Smooth muscle cell (in vitro differentiated cells): ENCODE measurements around the gene THSD4. TPM values are rescaled to one million over a fixed set of nuclear protein-coding genes. Genes with fewer than 3 reads are reported as not detected.

ENCODE experiments used
- DNase-seq: peaks from one replicate; lab custom pipeline; 2025; ENCODE audit not compliant: unreplicated experiment; lab: John Stamatoyannopoulos, UW
- H2AFZ ChIP-seq: fragments of 200-600 bp; sonication (generic); 2 replicates; pipeline ENCODE4 v1.6.0; 2016; ENCODE audit warnings: antibody characterized with exemption, low read depth, mild to moderate bottlenecking
- H3F3A ChIP-seq: fragments of 200-600 bp; sonication (generic); 2 replicates; pipeline ENCODE4 v1.6.0; 2017; ENCODE audit warnings: antibody characterized with exemption, low read depth
- H3K27ac ChIP-seq: fragments of 200-600 bp; sonication (generic); 2 replicates; pipeline ENCODE4 v1.5.1; 2016; ENCODE audit warnings: low read depth, mild to moderate bottlenecking
- H3K27me3 ChIP-seq: fragments of 200-600 bp; sonication (generic); 2 replicates; pipeline ENCODE4 v1.6.1; 2016; ENCODE audit warnings: low read depth, mild to moderate bottlenecking
- H3K36me3 ChIP-seq: fragments of 200-600 bp; sonication (generic); 2 replicates; pipeline ENCODE4 v1.5.1; 2016; ENCODE audit warnings: low read depth
- H3K4me1 ChIP-seq: fragments of 200-600 bp; sonication (generic); 2 replicates; pipeline ENCODE4 v1.5.1; 2016; ENCODE audit warnings: low read depth
- H3K4me2 ChIP-seq: fragments of 200-600 bp; sonication (generic); 2 replicates; pipeline ENCODE4 v1.6.0; 2016; ENCODE audit warnings: mild to moderate bottlenecking
- H3K4me3 ChIP-seq: fragments of 200-600 bp; sonication (generic); 2 replicates; pipeline ENCODE4 v1.5.1; 2016; ENCODE audit warnings: mild to moderate bottlenecking
- H3K79me2 ChIP-seq: fragments of 200-600 bp; sonication (generic); 2 replicates; pipeline ENCODE4 v1.6.0; 2016; ENCODE audit warnings: low read depth, mild to moderate bottlenecking
- H3K9ac ChIP-seq: fragments of 200-600 bp; sonication (generic); 2 replicates; pipeline ENCODE4 v1.6.0; 2016; ENCODE audit warnings: low read depth
- H3K9me3 ChIP-seq: fragments of 200-600 bp; sonication (generic); replicated peaks from 2 replicates; pipeline ENCODE4 v1.5.1; 2016; ENCODE audit warnings: low read depth
- H4K20me1 ChIP-seq: fragments of 200-600 bp; sonication (generic); 2 replicates; pipeline ENCODE4 v1.6.0; 2016; ENCODE audit warnings: low read depth
- CTCF ChIP-seq: fragments of 200-600 bp; sonication (generic); IDR thresholded peaks from 2 replicates; pipeline ENCODE4 v1.5.1; 2017; ENCODE audit warnings: borderline replicate concordance, mild to moderate bottlenecking, antibody characterized with exemption; ENCODE audit not compliant: insufficient read depth, poor library complexity, severe bottlenecking
- WGBS: methylation state at CpG from one replicate; pipeline ENCODE4 v1.1.7; 2016; ENCODE audit warnings: low lambda C conversion rate; 5-methylcytosine and 5-hydroxymethylcytosine counted together
- polyA plus RNA-seq: library from polyadenylated mRNA; unstranded; fragments of >200 nt; fragmentation: Nextera tagmentation; extraction: Ambion mirVana; gene quantifications from 2 replicates; pipeline ENCODE4 v1.2.1, GENCODE V29; 2016
- total RNA-seq: library from RNA; depleted of rRNA; stranded (reverse); fragments of >200 nt; gene quantifications from 2 replicates; pipeline ENCODE4 v1.2.3, GENCODE V29; 2014

The THSD4 gene
- total and polyA plus RNA-seq, 2 experiments from 2014 or later, result 2.5 to 4.1 TPM

- Histone ChIP-seq H3K27me3 (no peaks in the 10 kb centered on the region), H3K27ac (no peak overlapping the region), H3K9ac (no peak overlapping the region), H3K4me2 (no peak overlapping the region), H4K20me1 (no peaks in the 10 kb centered on the region), H3F3A (no peaks in the 10 kb centered on the region), H2AFZ (no peak overlapping the region), H3K36me3 (no peaks in the 10 kb centered on the region), H3K9me3 (no peaks in the 10 kb centered on the region), H3K79me2 (no peaks in the 10 kb centered on the region), H3K4me3 (no peak overlapping the region), H3K4me1 (no peaks in the 10 kb centered on the region)
- DNase-seq, result no peak
- 57% methylated on average over 5 of the region's 5 CpGs for WGBS
- TF ChIP-seq CTCF, result no peak
Observed at GRCh38 chr15:71545223-71545760, 430.0 kb downstream of the THSD4 start.

GRCh38 chr15:71545923-71546322, 430.7 kb downstream of the THSD4 start:
- no peaks in the 10 kb centered on the region for H3K27me3 ChIP-seq
- 96% methylated on average over 1 of the region's 1 CpG for WGBS
- H3K4me3 ChIP-seq, result no peak overlapping the region
- no peaks in the 10 kb centered on the region for H4K20me1 ChIP-seq
- no peak overlapping the region for H3K27ac ChIP-seq
- TF ChIP-seq CTCF, result no peak
- no peak overlapping the region for H3K9ac ChIP-seq
- H2AFZ ChIP-seq, result no peak overlapping the region
- no peaks in the 10 kb centered on the region for H3K9me3 ChIP-seq
- H3F3A ChIP-seq, result no peaks in the 10 kb centered on the region
- H3K4me1 ChIP-seq, result no peaks in the 10 kb centered on the region
- DNase-seq, result no peak
- H3K79me2 ChIP-seq, result no peaks in the 10 kb centered on the region
- no peaks in the 10 kb centered on the region for H3K36me3 ChIP-seq
- no peak overlapping the region for H3K4me2 ChIP-seq

GRCh38 chr15:71547011-71547410, 431.7 kb downstream of the THSD4 start:
- TF ChIP-seq CTCF, result no peak
- DNase-seq, result no peak
- Histone ChIP-seq H3K4me3 (no peak overlapping the region), H3K4me1 (no peaks in the 10 kb centered on the region), H3K4me2 (no peak overlapping the region), H3K36me3 (no peaks in the 10 kb centered on the region), H3K9ac (no peak overlapping the region), H3K79me2 (no peaks in the 10 kb centered on the region), H4K20me1 (no peaks in the 10 kb centered on the region), H3F3A (no peaks in the 10 kb centered on the region), H2AFZ (no peak overlapping the region), H3K27me3 (no peaks in the 10 kb centered on the region), H3K27ac (no peak overlapping the region), H3K9me3 (no peaks in the 10 kb centered on the region)
- WGBS, result 87% methylated on average over 12 of the region's 12 CpGs

- no peak overlapping the region for H3K4me3 ChIP-seq
- H2AFZ ChIP-seq, result no peak overlapping the region
- DNase-seq, result no peak
- no peaks in the 10 kb centered on the region for H3F3A ChIP-seq
- TF ChIP-seq CTCF, result no peak
- WGBS, result 62% methylated on average over 4 of the region's 4 CpGs
- no peaks in the 10 kb centered on the region for H3K9me3 ChIP-seq
- H3K36me3 ChIP-seq, result no peaks in the 10 kb centered on the region
- H4K20me1 ChIP-seq, result no peaks in the 10 kb centered on the region
- no peaks in the 10 kb centered on the region for H3K27me3 ChIP-seq
- H3K79me2 ChIP-seq, result no peaks in the 10 kb centered on the region
- no peak overlapping the region for H3K9ac ChIP-seq
- no peak overlapping the region for H3K27ac ChIP-seq
- no peak overlapping the region for H3K4me2 ChIP-seq
- H3K4me1 ChIP-seq, result no peaks in the 10 kb centered on the region
Observed at GRCh38 chr15:71548401-71548807, 433.1 kb downstream of the THSD4 start.
